HCT116 (cell line): ENCODE measurements around the gene ARHGDIG. TPM values are rescaled to one million over a fixed set of nuclear protein-coding genes. Genes with fewer than 3 reads are reported as not detected.

Source experiments
- ATAC-seq: fragments of 200-7000 bp; cut with Tn5 transposase; 2 replicates; pipeline ENCODE4 v1.9.1; 2020; ENCODE audit warnings: mild to moderate bottlenecking, moderate library complexity
- BruUV-seq: library from RNA; stranded (reverse); fragments of 400-500 nt; replicated peaks from 2 replicates; lab custom pipeline; 2021; lab: Mats Ljungman, UMichigan
- CTCF ChIA-PET: fragments of 300-600 bp; sonication (Branson Sonifier 250); formaldehyde crosslinking; loops from one replicate; lab custom pipeline; 2021; ENCODE audit warnings: antibody characterized with exemption; lab: Charles Lee
- POLR2A ChIA-PET: fragments of 300-600, 350-600 bp; sonication (Branson Sonifier 250); formaldehyde crosslinking; loops from one replicate; lab custom pipeline; 2021; ENCODE audit warnings: antibody characterized with exemption; lab: Charles Lee
- RAD21 ChIA-PET, 2 experiments: fragments of 300-600 bp; sonication (Branson Sonifier 250); formaldehyde crosslinking; loops; one replicate each; lab custom pipeline; 2023; ENCODE audit warnings: low total read pairs in 2 of 2; ENCODE audit not compliant: uncharacterized antibody in 2 of 2, unreplicated experiment in 2 of 2, low non-redundant PET in 1 of 2; lab: Charles Lee
- DNase-seq: peaks from one replicate; pipeline ENCODE4 v3.0.0-alpha.2; 2010; ENCODE audit warnings: low read depth, low spot score
- H2AFZ ChIP-seq: fragments of 200-600 bp; shearing (Covaris generic), sonication (generic); 2 replicates; pipeline ENCODE4 v1.6.1; 2017; ENCODE audit warnings: low read depth, mixed run types, mixed read lengths, antibody characterized with exemption, low read length; ENCODE audit not compliant: poor library complexity, severe bottlenecking
- H3K27ac ChIP-seq: 2 replicates; pipeline ENCODE4 v1.5.1; 2012; ENCODE audit warnings: low read depth, low read length
- H3K27me3 ChIP-seq: fragments of 200-600 bp; sonication (generic); 2 replicates; pipeline ENCODE4 v1.6.1; 2016; ENCODE audit warnings: mixed run types, low read length, mixed read lengths; ENCODE audit not compliant: insufficient read depth
- H3K36me3 ChIP-seq, 2 experiments: fragments of 200-500 bp in 1 of 2; fragments of 200-600 bp in 1 of 2; sonication (Bioruptor generic) in 1 of 2; sonication (generic) in 1 of 2; 2 replicates each; pipeline versions ENCODE4 v1.5.1 to v1.6.1; 2014 to 2016; ENCODE audit warnings: low read length in 2 of 2, inconsistent platforms in 1 of 2, mixed read lengths in 1 of 2, mixed run types in 1 of 2; ENCODE audit not compliant: insufficient read depth in 2 of 2, control insufficient read depth in 1 of 2
- H3K4me1 ChIP-seq, 2 experiments: fragments of 200-600 bp in 1 of 2; sonication (generic) in 1 of 2; 2 replicates each; pipeline versions ENCODE4 v1.5.1 to v1.6.1; 2012 to 2017; ENCODE audit warnings: low read length in 2 of 2, inconsistent platforms in 1 of 2, mild to moderate bottlenecking in 1 of 2, mixed read lengths in 1 of 2, mixed run types in 1 of 2, moderate library complexity in 1 of 2; ENCODE audit not compliant: insufficient read depth in 2 of 2, control insufficient read depth in 1 of 2
- H3K4me2 ChIP-seq: fragments of 200-600 bp; sonication (generic); 2 replicates; pipeline ENCODE4 v1.6.1; 2017; ENCODE audit warnings: mixed run types, low read length, mixed read lengths
- H3K4me3 ChIP-seq, 2 experiments: fragments of 200-600 bp in 1 of 2; sonication (generic) in 1 of 2; replicated peaks in 1 of 2; 2 replicates each; pipeline ENCODE4 v1.5.1; 2011 to 2016; ENCODE audit warnings: low read length in 2 of 2, control low read depth in 1 of 2, low read depth in 1 of 2, mild to moderate bottlenecking in 1 of 2, mixed read lengths in 1 of 2, mixed run types in 1 of 2
- H3K79me2 ChIP-seq: fragments of 200-600 bp; sonication (generic); 2 replicates; pipeline ENCODE4 v1.6.1; 2017; ENCODE audit warnings: mild to moderate bottlenecking, mixed run types, low read length, moderate library complexity, mixed read lengths; ENCODE audit not compliant: insufficient read depth
- H3K9ac ChIP-seq: fragments of 200-600 bp; sonication (generic); 2 replicates; pipeline ENCODE4 v1.6.1; 2016; ENCODE audit warnings: low read length, mixed read lengths
- H3K9me2 ChIP-seq: fragments of 200-600 bp; sonication (generic), shearing (Covaris generic); 2 replicates; pipeline ENCODE4 v1.6.1; 2017; ENCODE audit warnings: mixed run types, mild to moderate bottlenecking, moderate library complexity; ENCODE audit not compliant: insufficient read depth
- H3K9me3 ChIP-seq, 2 experiments: fragments of 200-500 bp in 1 of 2; fragments of 200-600 bp in 1 of 2; sonication (Bioruptor generic) in 1 of 2; sonication (generic) in 1 of 2; 2 replicates each; pipeline ENCODE4 v1.6.1; 2014 to 2017; ENCODE audit warnings: low read length in 2 of 2, mixed read lengths in 2 of 2, inconsistent platforms in 1 of 2, low read depth in 1 of 2, mild to moderate bottlenecking in 1 of 2, mixed run types in 1 of 2, moderate library complexity in 1 of 2; ENCODE audit not compliant: control insufficient read depth in 1 of 2, insufficient read depth in 1 of 2
- H4K20me1 ChIP-seq: fragments of 200-600 bp; sonication (generic), shearing (Covaris generic); 2 replicates; pipeline ENCODE4 v1.6.1; 2017; ENCODE audit warnings: mixed run types, mild to moderate bottlenecking, moderate library complexity; ENCODE audit not compliant: insufficient read depth
- CTCF ChIP-seq, 3 experiments: fragments of 200-600 bp in 1 of 3; sonication (generic) in 1 of 3; IDR thresholded peaks in 2 of 3; conservative IDR thresholded peaks in 1 of 3; 2 replicates each; pipeline ENCODE4 v1.5.1; 2012 to 2017; ENCODE audit warnings: low read depth in 2 of 3, low read length in 2 of 3, antibody characterized with exemption in 1 of 3, borderline replicate concordance in 1 of 3, control low read depth in 1 of 3, mild to moderate bottlenecking in 1 of 3, mixed read lengths in 1 of 3, mixed run types in 1 of 3, moderate library complexity in 1 of 3; ENCODE audit not compliant: insufficient read depth in 1 of 3
- EZH2 ChIP-seq: fragments of 200-600 bp; sonication (generic); IDR thresholded peaks from 2 replicates; pipeline ENCODE4 v1.6.1; 2017; ENCODE audit warnings: antibody characterized with exemption, mixed run types
- MAX ChIP-seq: IDR thresholded peaks from 2 replicates; pipeline ENCODE4 v1.6.1; 2012
- POLR2AphosphoS5 ChIP-seq: IDR thresholded peaks from 2 replicates; pipeline ENCODE4 v1.6.1; 2011; ENCODE audit warnings: mild to moderate bottlenecking, low read depth, low read length, moderate library complexity
- RAD21 ChIP-seq: IDR thresholded peaks from 2 replicates; pipeline ENCODE4 v1.6.1; 2012; ENCODE audit warnings: low read depth, mild to moderate bottlenecking
- REST ChIP-seq: IDR thresholded peaks from 2 replicates; pipeline ENCODE4 v1.6.1; 2012; ENCODE audit warnings: low read depth
- intact Hi-C: fragments of 100-400 bp; cut with micrococcal nuclease; formaldehyde crosslinking; loops from 2 replicates; pipeline ENCODE4 v1.10.0; 2022
- total RNA-seq: library from RNA; stranded (reverse); gene quantifications from one replicate; pipeline ENCODE4 v1.2.1, GENCODE V29; 2021; ENCODE audit not compliant: unreplicated experiment

The ARHGDIG gene
- total RNA-seq, 1 experiment from 2014 or later = not detected

GRCh38 chr16:317583-317982 is 37.2 kb downstream of the ARHGDIG start:
- Histone ChIP-seq H3K79me2 (peaks cover 36% of the 10 kb centered on the region), H3K9me3 (no peaks in the 10 kb centered on the region), H3K36me3 (no peaks in the 10 kb centered on the region), H3K4me1 (no peaks in the 10 kb centered on the region), H3K4me2 (no peak overlapping the region), H3K27ac (no peak overlapping the region), H3K4me3 (no peak overlapping the region), H3K9me2 (no peaks in the 10 kb centered on the region), H2AFZ (no peak overlapping the region), H3K27me3 (no peaks in the 10 kb centered on the region), H4K20me1 (no peaks in the 10 kb centered on the region), H3K9ac (no peak overlapping the region)
- TF ChIP-seq REST (no peak), MAX (no peak)
- ChIA-PET CTCF (no interaction called here), POLR2A (no interaction called here), RAD21 (no interaction called here)
- ATAC-seq (no peak), DNase-seq (no peak)
- intact Hi-C loops = no loop called here
- no TSS peak for BruUV-seq

- TF ChIP-seq CTCF (IDR thresholded peaks at IDR 0.05 in 2 of 3, conservative IDR thresholded peaks at IDR 0.05 in 1 of 3; ENCODE audit: borderline replicate concordance in 1 of 3, insufficient read depth in 1 of 3, low read depth in 2 of 3, low read length in 2 of 3) = peak in 2 of 3 experiments; percentile 32 to 39; a peak in 3 of 6 replicates
- TF ChIP-seq EZH2 = no peak
- TF ChIP-seq POLR2AphosphoS5 = no peak
- TF ChIP-seq RAD21 = peak; percentile 25; the same call in 1 of the 2 replicates
- ATAC-seq (peak; percentile 73), DNase-seq (no peak)
- H3K4me2 ChIP-seq = no peak overlapping the region
- no peak overlapping the region for H2AFZ ChIP-seq
- H4K20me1 ChIP-seq = no peaks in the 10 kb centered on the region
- peaks cover 36% of the 10 kb centered on the region for H3K79me2 ChIP-seq
- H3K27me3 ChIP-seq = no peaks in the 10 kb centered on the region
- H3K9ac ChIP-seq = no peak overlapping the region
- no peaks in the 10 kb centered on the region for H3K4me1 ChIP-seq
- H3K9me2 ChIP-seq = no peaks in the 10 kb centered on the region
- ChIA-PET POLR2A (no interaction called here), CTCF (no interaction called here), RAD21 (no interaction called here)
- no peaks in the 10 kb centered on the region for H3K36me3 ChIP-seq
- intact Hi-C loops = no loop called here
- no TSS peak for BruUV-seq
- H3K27ac ChIP-seq = no peak overlapping the region
- H3K4me3 ChIP-seq = no peak overlapping the region
- no peaks in the 10 kb centered on the region for H3K9me3 ChIP-seq
These were observed 38.2 kb downstream of the ARHGDIG start for GRCh38 chr16:318628-319027.
